Tibial nerve (tissue), 4 donors: ENCODE results near the gene SORCS2.

Experiments used
- CTCF ChIP-seq, 5 experiments: fragments of 200-600 bp in 3 of 5; fragments of 450-650 bp in 2 of 5; sonication (generic) in 3 of 5; IDR thresholded peaks; one replicate each; pipeline ENCODE4 v1.5.1; 2016 to 2019; ENCODE audit warnings: antibody characterized with exemption in 5 of 5, mild to moderate bottlenecking in 3 of 5, moderate library complexity in 2 of 5
- EP300 ChIP-seq, 2 donors: sonication (generic); formaldehyde crosslinking; IDR thresholded peaks; one replicate each; pipeline ENCODE4 v1.6.1; 2017; ENCODE audit warnings: antibody characterized with exemption in 2 of 2, mild to moderate bottlenecking in 1 of 2
- POLR2A ChIP-seq, 2 donors: fragments of 450-650 bp; IDR thresholded peaks; one replicate each; pipeline ENCODE4 v1.6.1; 2017; ENCODE audit warnings: antibody characterized with exemption in 2 of 2, mild to moderate bottlenecking in 2 of 2, moderate library complexity in 2 of 2

DNA sequence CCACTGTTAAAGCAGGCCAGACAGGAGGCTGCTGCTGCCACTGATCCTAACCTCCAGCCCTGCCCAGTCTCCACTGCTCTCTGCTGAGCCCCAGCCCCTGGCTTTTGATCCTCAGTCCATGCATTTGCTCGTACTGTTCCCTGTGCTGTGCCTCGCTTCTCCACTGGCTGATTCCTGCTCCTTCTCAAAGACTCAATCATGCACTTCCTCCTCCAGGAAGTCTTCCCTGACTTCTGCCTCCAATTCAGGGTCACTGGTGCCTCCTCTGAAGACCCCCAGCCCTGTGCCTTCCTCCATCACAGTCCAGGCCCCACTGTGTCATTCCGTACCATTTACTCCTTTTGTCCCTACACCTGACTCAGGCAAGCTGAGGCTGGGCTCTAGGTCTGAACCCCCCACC lies 473.0 kb downstream of the SORCS2 start:
- TF ChIP-seq CTCF (IDR thresholded peaks at IDR 0.05) (no peak), POLR2A (IDR thresholded peaks at IDR 0.05) (no peak), EP300 (IDR thresholded peaks at IDR 0.05) (no peak)
